Measurements from ENCODE around the gene VWF.

DNA sequence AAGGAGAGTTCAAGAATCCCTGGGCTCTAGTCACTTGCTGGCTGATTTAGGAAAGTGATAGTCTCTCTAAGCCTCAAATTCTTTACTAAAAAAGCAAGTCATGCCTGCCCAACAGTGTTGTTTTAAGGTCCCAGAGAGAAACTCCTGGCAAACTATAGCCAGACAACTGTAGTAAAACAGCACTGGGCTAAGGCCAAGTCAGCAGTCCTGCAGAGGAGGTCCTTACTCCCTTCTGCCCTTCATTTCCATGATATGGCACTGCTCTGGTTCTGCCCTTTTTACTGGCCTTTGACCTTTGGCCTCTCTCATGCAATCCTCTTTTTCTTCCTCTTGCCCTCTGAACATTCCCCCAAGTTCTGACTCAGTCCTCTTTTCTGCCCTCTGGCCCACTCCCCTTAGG is 74.9 kb downstream of the VWF start:
- TF ChIP-seq, protein P1, sequence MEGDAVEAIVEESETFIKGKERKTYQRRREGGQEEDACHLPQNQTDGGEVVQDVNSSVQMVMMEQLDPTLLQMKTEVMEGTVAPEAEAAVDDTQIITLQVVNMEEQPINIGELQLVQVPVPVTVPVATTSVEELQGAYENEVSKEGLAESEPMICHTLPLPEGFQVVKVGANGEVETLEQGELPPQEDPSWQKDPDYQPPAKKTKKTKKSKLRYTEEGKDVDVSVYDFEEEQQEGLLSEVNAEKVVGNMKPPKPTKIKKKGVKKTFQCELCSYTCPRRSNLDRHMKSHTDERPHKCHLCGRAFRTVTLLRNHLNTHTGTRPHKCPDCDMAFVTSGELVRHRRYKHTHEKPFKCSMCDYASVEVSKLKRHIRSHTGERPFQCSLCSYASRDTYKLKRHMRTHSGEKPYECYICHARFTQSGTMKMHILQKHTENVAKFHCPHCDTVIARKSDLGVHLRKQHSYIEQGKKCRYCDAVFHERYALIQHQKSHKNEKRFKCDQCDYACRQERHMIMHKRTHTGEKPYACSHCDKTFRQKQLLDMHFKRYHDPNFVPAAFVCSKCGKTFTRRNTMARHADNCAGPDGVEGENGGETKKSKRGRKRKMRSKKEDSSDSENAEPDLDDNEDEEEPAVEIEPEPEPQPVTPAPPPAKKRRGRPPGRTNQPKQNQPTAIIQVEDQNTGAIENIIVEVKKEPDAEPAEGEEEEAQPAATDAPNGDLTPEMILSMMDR (IDR thresholded peaks at IDR 0.05) = no peak
- TF ChIP-seq POLR2AphosphoS5 (IDR thresholded peaks at IDR 0.05) (no peak), POLR2A (IDR thresholded peaks at IDR 0.05) (no peak)

Measured in sigmoid colon (tissue), 4 donors.